Body of pancreas (tissue), 4 donors: ENCODE results near the gene FALEC. TPM values are rescaled to one million over a fixed set of nuclear protein-coding genes. Genes with fewer than 3 reads are reported as not detected.
A peak's percentile ranks its signal among the peaks of the same experiment; 100 is the strongest.

Experiments used
- ATAC-seq: fragments of 150-250 bp; one replicate; pipeline ENCODE4 v1.9.1; 2016
- DNase-seq, 4 donors: peaks; one replicate each; pipeline ENCODE4 v3.0.0-alpha.2; 2019
- H3K27ac ChIP-seq, 4 donors: fragments of 200-600 bp; sonication (generic); 1 replicate in 3 of 4; 2 replicates in 1 of 4; pipeline versions ENCODE4 v1.5.1 to v1.6.1; 2016 to 2019; ENCODE audit warnings: mild to moderate bottlenecking in 1 of 4, mixed read lengths in 1 of 4, moderate library complexity in 1 of 4
- H3K27me3 ChIP-seq, 2 donors: fragments of 200-600 bp; sonication (generic); one replicate each; pipeline ENCODE4 v1.6.0; 2016; ENCODE audit warnings: mild to moderate bottlenecking in 1 of 2
- H3K36me3 ChIP-seq, 2 donors: fragments of 200-600 bp; sonication (generic); replicated peaks in 1 of 2; 2 replicates each; pipeline ENCODE4 v1.5.1; 2016; ENCODE audit warnings: low read depth in 2 of 2; ENCODE audit not compliant: insufficient read depth in 1 of 2
- H3K4me1 ChIP-seq: fragments of 200-600 bp; sonication (generic); one replicate; pipeline ENCODE4 v1.6.0; 2016
- H3K4me3 ChIP-seq, 2 donors: fragments of 200-600 bp; sonication (generic); 1 replicate in 1 of 2; 2 replicates in 1 of 2; pipeline ENCODE4 v1.5.1; 2016 to 2019
- H3K9me3 ChIP-seq, 3 donors: fragments of 200-600 bp; sonication (generic); 1 replicate in 2 of 3; 2 replicates in 1 of 3; pipeline ENCODE4 v1.5.1; 2016
- POLR2A ChIP-seq, 3 donors: fragments of 450-650 bp; IDR thresholded peaks; one replicate each; pipeline ENCODE4 v1.6.1; 2016; ENCODE audit warnings: antibody characterized with exemption in 3 of 3, mild to moderate bottlenecking in 2 of 3
- WGBS, 2 donors: methylation state at CpG; one replicate each; pipeline ENCODE4 v1.1.5; 2017; 5-methylcytosine and 5-hydroxymethylcytosine counted together
- intact Hi-C: fragments of 100-400 bp; cut with DNase I; formaldehyde crosslinking; loops from one replicate; pipeline ENCODE4 v1.15.1; 2023
- total RNA-seq, 2 donors: library from RNA; depleted of rRNA; stranded (reverse); fragments of >200 nt; gene quantifications; one replicate each; pipeline ENCODE4 v1.1.0, GENCODE V29; 2016
- TF ChIP-seq, protein P1 (sequence below), 7 experiments: fragments of 450-650 bp in 4 of 7; fragments of 200-600 bp in 3 of 7; sonication (generic) in 3 of 7; IDR thresholded peaks; one replicate each; pipeline ENCODE4 v1.5.1; 2016 to 2019; ENCODE audit warnings: antibody characterized with exemption in 7 of 7

FALEC gene
- total RNA-seq, 2 donors from 2014 or later = not detected

DNA sequence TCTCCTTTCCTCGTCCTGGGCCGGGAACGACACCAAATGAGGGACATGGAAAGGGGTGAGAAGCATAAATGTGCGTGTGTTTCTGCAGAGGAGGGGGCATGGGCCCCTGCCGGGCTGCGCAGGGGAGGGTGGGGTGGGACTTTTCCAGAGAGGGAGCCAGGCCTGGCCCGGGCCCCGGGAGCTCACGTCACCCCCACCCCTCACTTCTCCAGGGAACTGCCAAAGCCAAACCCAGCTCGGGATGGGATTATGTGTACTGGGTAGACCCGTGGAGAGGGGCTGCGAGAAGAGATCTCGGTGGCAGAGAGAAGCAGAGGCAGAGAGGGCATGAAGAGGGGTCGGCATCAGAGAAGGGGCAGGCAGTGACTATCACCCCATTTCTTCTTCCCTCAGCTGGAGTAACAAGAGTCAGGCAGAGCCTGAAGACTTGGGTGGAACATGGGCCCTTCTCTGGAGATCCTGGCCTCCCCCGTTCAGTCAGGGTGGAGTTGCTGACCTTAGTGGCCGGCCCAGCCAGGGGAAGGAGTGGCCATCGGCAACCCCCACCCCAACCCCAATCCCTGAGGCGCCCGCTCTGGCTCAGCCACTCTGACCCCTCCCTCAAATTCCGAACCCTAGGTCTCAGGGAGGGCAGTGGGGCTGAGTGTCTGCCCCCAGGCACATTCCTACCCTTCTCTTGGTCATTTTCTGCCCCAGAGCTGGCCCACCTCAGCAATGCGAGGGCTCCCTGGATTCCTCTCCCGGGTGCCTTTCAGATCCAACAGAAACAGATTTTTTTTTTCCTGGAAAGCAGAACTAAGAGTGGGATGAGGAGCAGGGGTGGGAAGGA lies 34.9 kb downstream of the FALEC start:
- peak overlapping the region in 2 of 4 donors; percentile 34 to 52 for H3K27ac ChIP-seq
- ATAC-seq (no peak), DNase-seq (peak in 1 of 4 donors; percentile 10)
- no peak for TF ChIP-seq POLR2A (IDR thresholded peaks at IDR 0.05)
- TF ChIP-seq, protein P1, sequence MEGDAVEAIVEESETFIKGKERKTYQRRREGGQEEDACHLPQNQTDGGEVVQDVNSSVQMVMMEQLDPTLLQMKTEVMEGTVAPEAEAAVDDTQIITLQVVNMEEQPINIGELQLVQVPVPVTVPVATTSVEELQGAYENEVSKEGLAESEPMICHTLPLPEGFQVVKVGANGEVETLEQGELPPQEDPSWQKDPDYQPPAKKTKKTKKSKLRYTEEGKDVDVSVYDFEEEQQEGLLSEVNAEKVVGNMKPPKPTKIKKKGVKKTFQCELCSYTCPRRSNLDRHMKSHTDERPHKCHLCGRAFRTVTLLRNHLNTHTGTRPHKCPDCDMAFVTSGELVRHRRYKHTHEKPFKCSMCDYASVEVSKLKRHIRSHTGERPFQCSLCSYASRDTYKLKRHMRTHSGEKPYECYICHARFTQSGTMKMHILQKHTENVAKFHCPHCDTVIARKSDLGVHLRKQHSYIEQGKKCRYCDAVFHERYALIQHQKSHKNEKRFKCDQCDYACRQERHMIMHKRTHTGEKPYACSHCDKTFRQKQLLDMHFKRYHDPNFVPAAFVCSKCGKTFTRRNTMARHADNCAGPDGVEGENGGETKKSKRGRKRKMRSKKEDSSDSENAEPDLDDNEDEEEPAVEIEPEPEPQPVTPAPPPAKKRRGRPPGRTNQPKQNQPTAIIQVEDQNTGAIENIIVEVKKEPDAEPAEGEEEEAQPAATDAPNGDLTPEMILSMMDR (IDR thresholded peaks at IDR 0.05) = no peak
- H3K4me1 ChIP-seq = peaks cover 29% of the 10 kb centered on the region
- intact Hi-C loops = loop anchor here (10.0 kb wide), 1 partner anchor 86 kb away; no protein-coding TSS in a partner anchor
- no peaks in the 10 kb centered on the region for H3K36me3 ChIP-seq
- no peaks in the 10 kb centered on the region for H3K9me3 ChIP-seq
- 64 to 66% methylated on average over 22 of the region's 22 CpGs for WGBS, 2 donors
- no peaks in the 10 kb centered on the region for H3K27me3 ChIP-seq
- no peak overlapping the region for H3K4me3 ChIP-seq

DNA sequence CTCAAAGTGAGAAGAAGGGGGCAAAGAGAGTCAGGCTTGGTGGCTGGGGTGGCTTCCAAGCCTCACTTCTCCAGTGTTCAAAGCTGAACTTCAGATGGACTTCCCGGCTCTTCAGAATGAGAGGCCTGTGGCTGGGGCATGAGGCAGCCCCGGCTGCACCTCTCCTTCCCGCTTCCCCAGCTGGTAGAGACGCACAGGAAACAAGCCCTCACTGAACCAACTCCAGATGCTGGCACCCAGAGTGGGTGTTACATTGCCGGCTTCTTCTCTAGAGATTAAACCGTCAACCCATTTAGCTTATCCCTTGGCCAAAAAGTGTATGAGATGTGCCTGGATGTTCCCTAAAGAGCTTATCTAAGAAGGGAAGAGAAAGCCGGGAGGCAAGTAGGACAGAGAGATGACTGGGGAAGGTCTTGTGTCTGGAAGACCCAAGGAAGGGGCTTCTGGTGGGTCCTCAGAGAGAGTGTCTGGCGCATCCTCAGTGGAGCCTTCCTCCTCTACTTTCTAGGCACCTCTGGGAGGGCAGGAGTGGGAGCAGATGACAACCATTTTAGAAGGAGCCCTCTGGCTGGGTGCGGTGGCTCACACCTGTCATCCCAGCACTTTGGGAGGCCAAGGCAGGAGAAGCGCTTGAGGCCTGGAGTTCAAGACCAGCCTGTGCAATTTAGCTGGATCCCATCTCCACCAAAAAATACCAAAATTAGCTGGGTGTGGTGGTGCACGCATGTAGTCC lies 35.7 kb downstream of the FALEC start:
- TF ChIP-seq POLR2A (IDR thresholded peaks at IDR 0.05) = no peak
- TF ChIP-seq, protein P1 (IDR thresholded peaks at IDR 0.05) = no peak
- H3K4me1 ChIP-seq = peaks cover 29% of the 10 kb centered on the region
- DNase-seq = peak in 1 of 4 donors; percentile 33
- H3K27ac ChIP-seq = peak overlapping the region in 2 of 4 donors; percentile 34 to 52
- no peak for ATAC-seq
- H3K9me3 ChIP-seq = no peaks in the 10 kb centered on the region
- no peaks in the 10 kb centered on the region for H3K36me3 ChIP-seq
- 68 to 89% methylated on average over 10 to 11 of the region's 11 CpGs for WGBS, 2 donors
- no peak overlapping the region for H3K4me3 ChIP-seq
- no peaks in the 10 kb centered on the region for H3K27me3 ChIP-seq
- intact Hi-C loops = loop anchor here (10.0 kb wide), 1 partner anchor 86 kb away; no protein-coding TSS in a partner anchor

DNA sequence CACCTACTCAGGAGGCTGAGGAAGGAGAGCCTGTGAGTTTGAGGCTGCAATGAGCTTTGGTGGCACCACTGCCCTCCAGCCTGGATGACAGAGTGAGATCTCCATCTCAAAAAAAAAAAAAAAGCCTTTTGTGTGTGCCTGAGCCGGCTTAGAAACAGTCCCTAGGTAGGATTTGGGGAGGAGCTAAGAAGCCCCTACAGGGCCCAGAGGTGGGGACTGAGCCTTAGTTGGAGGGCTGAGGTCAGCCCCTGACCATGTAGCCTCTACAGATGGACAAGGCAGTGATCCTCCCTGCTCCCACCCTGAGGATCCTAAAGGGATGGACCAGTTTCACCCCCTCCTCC lies 36.2 kb downstream of the FALEC start:
- Histone ChIP-seq H3K9me3 (no peaks in the 10 kb centered on the region), H3K27ac (peak overlapping the region in 3 of 4 donors; percentile 9 to 58 (median 51)), H3K36me3 (no peaks in the 10 kb centered on the region), H3K27me3 (no peaks in the 10 kb centered on the region), H3K4me1 (peaks cover 29% of the 10 kb centered on the region), H3K4me3 (no peak overlapping the region)
- no peak for DNase-seq
- intact Hi-C loops = loop anchor here (10.0 kb wide), 1 partner anchor 87 kb away; no protein-coding TSS in a partner anchor
- TF ChIP-seq POLR2A (IDR thresholded peaks at IDR 0.05) = no peak
- TF ChIP-seq, protein P1 (IDR thresholded peaks at IDR 0.05) = no peak
- 23 to 71% methylated on average over 1 of the region's 1 CpG for WGBS, 2 donors
- no peak for ATAC-seq

DNA sequence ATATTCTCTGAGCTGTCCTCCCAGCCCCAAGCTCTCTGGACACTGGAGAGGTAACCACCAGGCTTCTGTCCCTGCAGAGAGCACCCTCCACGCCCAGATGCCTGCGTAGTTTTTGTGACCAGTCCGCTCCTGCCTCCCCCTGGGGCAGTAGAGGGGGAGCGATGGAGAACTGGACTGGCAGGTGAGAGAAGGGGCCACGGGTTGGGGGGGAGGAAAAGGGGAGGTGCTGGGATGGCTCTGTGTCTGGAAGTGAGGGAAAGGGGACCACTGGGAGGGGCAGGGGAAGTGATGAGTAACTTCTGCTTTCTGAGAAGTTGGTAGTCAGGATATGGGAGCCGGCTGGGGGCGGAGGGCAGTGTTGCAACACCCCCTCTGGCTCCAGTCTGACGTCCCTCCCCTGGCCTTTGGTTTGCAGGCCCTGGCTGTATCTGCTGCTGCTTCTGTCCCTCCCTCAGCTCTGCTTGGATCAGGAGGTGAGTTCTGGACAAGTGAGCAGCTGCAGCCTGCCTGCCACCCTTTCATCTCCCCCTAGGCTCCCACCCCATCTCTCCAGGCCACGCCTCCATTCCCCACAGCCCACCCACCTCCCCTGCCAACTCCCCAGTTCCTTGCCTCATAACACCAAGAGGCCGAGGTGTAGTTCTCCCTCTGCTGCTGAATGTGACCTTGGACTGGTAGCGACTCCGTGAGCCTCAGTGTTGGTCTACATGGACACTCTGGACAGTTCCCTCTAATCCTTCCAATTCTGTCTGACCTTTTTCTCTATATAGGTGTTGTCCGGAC lies 36.8 kb downstream of the FALEC start:
- H3K27ac ChIP-seq = peak overlapping the region in 3 of 4 donors; percentile 9 to 58 (median 51)
- DNase-seq (peak in 3 of 4 donors; percentile 60 to 86 (median 71)), ATAC-seq (peak; percentile 28)
- TF ChIP-seq, protein P1 (IDR thresholded peaks at IDR 0.05) = no peak
- peak in 1 of 3 donors; percentile 28 for TF ChIP-seq POLR2A (IDR thresholded peaks at IDR 0.05)
- H3K9me3 ChIP-seq = no peaks in the 10 kb centered on the region
- H3K36me3 ChIP-seq = no peaks in the 10 kb centered on the region
- WGBS, 2 donors = 37 to 42% methylated on average over 13 of the region's 13 CpGs
- H3K4me1 ChIP-seq = peaks cover 29% of the 10 kb centered on the region
- no peak overlapping the region for H3K4me3 ChIP-seq
- intact Hi-C loops = loop anchor here (10.0 kb wide), 1 partner anchor 88 kb away; no protein-coding TSS in a partner anchor
- no peaks in the 10 kb centered on the region for H3K27me3 ChIP-seq
